Measurements from ENCODE around the gene CACNA1S.

DNA sequence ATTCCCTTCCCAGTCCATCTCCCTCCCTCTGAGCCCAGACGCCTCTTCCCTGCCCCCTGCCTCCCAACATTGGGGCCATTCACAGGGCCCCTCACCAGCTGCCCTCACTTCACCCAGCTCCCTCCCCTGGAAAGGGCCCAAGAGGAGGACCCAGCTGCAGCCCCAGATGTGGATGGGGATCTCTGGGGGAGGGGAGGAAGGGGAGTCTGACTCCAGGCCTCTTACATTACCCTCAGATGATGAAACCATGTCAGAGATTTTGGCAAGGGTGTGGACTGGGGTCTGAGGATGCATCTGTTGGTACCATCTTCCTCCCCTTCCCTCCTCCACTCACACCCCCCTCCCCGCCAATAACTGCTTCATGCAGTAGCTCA, 87.6 kb downstream of the CACNA1S start:
- TF ChIP-seq RFX5 (IDR thresholded peaks at IDR 0.05; ENCODE audit: low read length) (no peak), FOXM1 (IDR thresholded peaks at IDR 0.05; ENCODE audit: low read depth) (no peak), RAD21 (IDR thresholded peaks at IDR 0.05; ENCODE audit: low read length) (no peak), YY1 (IDR thresholded peaks at IDR 0.05; ENCODE audit: low read depth) (no peak), MXI1 (IDR thresholded peaks at IDR 0.05; ENCODE audit: low read depth, low read length) (no peak), POLR2AphosphoS5 (IDR thresholded peaks at IDR 0.05; ENCODE audit: low read depth, low read length) (no peak), EZH2phosphoT487 (IDR thresholded peaks at IDR 0.05; ENCODE audit: borderline replicate concordance, low read depth) (no peak), TAF1 (IDR thresholded peaks at IDR 0.05; ENCODE audit: borderline replicate concordance, low read depth, low read length) (no peak), TCF12 (IDR thresholded peaks at IDR 0.05) (no peak), EP300 (IDR thresholded peaks at IDR 0.05; ENCODE audit: borderline replicate concordance in 1 of 2, low read depth in 1 of 2, low read length in 1 of 2) (no peak)
- TF ChIP-seq, protein P1, sequence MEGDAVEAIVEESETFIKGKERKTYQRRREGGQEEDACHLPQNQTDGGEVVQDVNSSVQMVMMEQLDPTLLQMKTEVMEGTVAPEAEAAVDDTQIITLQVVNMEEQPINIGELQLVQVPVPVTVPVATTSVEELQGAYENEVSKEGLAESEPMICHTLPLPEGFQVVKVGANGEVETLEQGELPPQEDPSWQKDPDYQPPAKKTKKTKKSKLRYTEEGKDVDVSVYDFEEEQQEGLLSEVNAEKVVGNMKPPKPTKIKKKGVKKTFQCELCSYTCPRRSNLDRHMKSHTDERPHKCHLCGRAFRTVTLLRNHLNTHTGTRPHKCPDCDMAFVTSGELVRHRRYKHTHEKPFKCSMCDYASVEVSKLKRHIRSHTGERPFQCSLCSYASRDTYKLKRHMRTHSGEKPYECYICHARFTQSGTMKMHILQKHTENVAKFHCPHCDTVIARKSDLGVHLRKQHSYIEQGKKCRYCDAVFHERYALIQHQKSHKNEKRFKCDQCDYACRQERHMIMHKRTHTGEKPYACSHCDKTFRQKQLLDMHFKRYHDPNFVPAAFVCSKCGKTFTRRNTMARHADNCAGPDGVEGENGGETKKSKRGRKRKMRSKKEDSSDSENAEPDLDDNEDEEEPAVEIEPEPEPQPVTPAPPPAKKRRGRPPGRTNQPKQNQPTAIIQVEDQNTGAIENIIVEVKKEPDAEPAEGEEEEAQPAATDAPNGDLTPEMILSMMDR (IDR thresholded peaks at IDR 0.05), result no peak
- TF ChIP-seq, protein P2, sequence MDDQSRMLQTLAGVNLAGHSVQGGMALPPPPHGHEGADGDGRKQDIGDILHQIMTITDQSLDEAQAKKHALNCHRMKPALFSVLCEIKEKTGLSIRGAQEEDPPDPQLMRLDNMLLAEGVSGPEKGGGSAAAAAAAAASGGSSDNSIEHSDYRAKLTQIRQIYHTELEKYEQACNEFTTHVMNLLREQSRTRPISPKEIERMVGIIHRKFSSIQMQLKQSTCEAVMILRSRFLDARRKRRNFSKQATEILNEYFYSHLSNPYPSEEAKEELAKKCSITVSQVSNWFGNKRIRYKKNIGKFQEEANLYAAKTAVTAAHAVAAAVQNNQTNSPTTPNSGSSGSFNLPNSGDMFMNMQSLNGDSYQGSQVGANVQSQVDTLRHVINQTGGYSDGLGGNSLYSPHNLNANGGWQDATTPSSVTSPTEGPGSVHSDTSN (IDR thresholded peaks at IDR 0.05), result no peak
- TF ChIP-seq, protein P3, sequence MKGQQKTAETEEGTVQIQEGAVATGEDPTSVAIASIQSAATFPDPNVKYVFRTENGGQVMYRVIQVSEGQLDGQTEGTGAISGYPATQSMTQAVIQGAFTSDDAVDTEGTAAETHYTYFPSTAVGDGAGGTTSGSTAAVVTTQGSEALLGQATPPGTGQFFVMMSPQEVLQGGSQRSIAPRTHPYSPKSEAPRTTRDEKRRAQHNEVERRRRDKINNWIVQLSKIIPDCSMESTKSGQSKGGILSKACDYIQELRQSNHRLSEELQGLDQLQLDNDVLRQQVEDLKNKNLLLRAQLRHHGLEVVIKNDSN (IDR thresholded peaks at IDR 0.05; ENCODE audit: borderline replicate concordance, low read depth), result no peak
- TF ChIP-seq, protein P4, sequence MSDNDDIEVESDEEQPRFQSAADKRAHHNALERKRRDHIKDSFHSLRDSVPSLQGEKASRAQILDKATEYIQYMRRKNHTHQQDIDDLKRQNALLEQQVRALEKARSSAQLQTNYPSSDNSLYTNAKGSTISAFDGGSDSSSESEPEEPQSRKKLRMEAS (IDR thresholded peaks at IDR 0.05; ENCODE audit: low read depth), result no peak

Data from SK-N-SH (cell line).